HG03354 (cell line): ENCODE results near the gene WWC1.

ENCODE experiments used
- ATAC-seq: cut with Tn5 transposase; IDR thresholded peaks from one replicate; pipeline ENCODE4 v1.9.1; 2021; ENCODE audit warnings: mild to moderate bottlenecking; ENCODE audit not compliant: unreplicated experiment, poor library complexity, severe bottlenecking

WWC1 gene

GRCh38 chr5:168356171-168356570 is 64.7 kb downstream of the WWC1 start:
- no peak for ATAC-seq

GRCh38 chr5:168356592-168356991 is 65.1 kb downstream of the WWC1 start:
- no peak for ATAC-seq

DNA sequence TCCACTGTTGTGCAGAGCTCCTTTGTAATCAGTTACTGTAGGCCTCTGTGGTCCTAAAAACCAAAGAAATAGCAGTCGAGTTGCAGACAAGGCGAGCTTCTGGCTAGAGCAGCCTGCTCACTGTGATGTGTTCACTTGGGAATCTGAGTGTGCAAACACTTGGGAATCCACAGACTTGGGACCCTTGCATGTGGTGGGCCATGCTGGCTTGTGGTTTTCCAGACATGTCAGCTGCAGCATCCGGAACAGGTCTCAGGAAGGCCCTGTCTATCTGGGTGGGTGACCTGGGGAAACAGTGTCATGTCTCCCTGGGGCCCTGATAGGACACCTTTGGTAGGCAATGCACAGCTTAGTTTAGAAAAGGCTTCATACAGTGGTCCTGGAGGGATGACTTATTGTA is 66.4 kb downstream of the WWC1 start:
- ATAC-seq, result no peak

DNA sequence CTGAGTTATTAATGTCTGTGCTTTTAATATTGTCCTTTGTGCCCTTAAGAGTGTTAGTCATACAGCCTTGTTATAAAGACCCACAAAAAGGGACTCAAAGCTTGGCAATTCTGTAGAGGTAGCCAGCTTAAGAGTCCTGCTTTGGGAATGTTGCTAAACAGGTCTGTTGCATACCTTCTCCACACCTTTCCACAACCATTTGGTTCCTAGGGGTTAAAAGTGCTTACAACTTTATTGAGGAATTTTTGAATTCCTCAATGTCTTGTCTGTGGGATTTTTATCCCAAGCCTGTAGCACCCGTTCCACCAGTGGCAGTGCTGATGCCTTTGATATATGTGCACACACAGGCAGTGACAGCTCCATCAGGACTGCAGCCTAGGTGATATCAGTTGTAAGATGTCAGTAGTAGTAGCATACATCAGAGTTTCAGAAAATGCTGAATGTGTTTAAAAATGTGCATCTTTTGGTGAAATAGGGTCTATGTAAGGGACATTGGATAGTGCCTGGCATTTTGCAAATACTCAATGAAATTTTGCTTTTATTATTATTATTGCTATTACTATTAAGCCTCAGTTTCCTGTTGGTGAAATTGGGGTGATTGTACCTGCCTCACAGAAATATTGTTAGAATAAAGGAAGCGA is 68.5 kb downstream of the WWC1 start:
- ATAC-seq, result no peak

DNA sequence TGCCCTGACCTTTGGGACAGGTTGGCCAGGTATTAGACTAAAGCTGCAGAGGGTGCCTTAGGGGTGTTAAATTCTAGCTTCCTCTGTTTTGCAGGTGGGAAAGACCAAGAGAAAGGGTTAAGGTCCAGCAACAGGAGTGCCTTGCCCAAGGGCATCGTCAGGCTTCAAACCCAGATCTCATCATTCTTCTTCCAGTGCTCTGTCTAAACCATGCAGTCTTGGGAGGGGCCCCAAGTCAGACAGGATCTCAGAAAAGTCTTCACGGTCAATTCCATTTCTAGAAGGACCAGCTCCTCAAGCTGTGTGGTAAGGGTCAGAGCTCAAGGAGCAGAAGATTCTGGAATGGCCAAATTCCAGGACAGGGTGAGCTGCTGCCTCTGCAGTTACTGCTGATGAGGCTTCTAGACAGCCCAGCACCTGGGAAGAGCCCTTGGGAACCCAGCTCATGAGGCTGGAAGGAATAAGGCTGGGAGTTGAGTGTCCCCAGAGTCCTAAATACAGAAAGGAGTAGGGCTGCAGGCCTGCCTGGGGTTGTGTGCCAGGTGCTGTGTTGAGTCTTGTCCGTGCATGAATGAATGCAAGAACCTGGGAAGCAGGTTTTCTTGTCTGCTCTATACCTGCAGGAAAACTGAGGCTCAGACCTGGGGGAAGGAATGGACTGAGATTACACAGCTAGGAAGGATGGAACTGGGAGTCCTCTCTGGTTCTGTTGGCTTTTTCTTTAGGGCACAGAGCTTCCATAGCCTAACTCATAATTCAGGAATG is 69.3 kb downstream of the WWC1 start:
- ATAC-seq, result no peak

DNA sequence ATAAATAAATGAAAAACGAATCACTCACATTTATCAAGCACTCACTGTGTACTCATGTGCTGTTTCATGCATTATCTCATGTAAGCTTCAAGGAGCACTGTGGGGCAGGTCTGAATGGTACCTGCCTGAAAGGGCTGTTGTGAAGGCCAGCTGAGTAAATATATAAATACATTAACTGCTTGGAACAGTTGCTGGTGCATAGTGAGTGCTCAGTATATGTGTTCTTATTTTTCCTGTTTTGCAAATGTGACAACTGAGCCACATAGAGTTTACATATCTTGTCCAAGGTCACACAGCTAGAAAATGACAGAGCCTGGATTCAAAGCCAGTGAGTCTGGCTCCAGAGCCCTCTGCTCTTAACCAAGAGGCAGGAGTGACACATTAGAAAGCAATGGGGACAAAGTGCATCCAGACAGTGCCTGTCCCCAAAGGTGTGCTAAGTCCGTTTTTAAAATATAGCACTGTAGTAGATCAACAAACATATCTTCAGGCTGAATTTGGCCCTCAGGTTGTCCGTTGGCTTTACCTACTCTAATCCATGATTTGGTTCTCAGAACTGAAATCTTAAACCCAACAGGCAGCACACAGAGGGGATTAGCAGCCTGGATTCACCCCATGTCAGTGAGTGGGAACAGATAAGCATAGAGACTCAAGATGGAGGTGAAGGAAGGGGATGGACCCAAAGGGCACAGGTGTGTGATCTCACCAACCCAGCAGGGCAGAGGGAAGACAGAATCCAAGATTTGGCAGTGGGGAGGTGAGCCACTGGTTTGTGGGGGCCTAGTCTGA is 70.8 kb downstream of the WWC1 start:
- ATAC-seq, result no peak

DNA sequence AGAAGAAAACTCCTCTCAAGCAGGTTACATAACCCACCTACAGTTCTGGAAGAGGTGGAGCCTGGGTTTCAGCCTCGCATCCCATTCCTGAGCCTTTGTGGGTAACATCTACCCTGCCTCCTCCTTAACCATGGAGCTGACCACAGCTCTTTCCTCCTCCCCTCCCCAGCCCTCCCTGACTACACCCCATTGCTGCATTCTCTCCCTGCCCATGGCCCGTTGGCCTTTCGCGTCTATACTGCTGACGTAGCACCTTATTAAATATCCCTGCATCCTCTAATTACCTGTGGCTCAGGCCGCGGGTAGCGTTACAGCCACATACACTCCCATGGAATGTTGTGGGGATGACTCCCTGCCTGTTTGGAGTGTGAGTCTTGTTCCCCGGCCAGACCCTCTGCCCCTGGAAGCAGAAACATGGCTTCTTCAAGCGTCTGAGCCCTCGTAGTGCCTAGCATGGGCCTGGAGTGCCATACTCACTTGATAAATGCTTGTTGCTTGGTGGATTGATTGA is 72.8 kb downstream of the WWC1 start:
- ATAC-seq, result no peak

DNA sequence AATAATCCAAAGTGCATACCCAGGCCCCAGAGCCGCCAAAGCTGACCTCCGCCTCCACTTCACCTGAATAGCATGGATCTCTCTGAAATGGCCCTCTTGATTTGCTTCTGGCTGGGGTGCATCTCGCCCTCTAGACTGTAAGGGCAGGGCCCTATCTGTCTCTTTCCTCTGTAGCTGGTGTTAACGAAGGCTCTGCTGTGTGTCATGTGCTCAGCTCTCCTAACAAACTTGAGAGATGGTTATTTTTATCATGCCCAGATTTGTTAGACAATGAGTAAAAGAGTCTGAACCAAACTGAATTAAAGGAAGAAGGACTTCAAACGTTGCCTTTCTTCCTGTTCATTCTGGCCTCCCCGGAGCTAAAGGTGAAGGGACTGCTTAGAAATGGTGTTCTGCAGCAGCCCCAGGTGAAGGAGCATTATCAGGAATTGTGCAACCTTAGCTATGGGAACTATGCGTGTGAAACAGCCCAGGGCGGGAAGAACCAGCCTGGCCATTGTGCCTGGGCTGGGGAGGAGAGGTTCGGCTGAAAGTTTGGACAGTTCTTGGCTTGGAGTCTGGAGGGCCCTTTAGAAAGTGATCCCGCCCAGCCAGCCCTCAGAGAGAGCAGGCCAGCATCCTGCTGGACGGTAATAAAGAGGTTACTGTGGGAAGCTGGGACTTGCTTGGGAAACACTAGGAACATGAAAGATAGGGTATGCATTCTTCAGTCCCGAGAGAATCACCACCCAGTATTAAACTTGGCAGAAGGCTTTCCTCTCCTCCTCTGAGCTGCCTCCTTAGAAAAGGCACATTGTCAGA is 73.5 kb downstream of the WWC1 start:
- ATAC-seq, result no peak

DNA sequence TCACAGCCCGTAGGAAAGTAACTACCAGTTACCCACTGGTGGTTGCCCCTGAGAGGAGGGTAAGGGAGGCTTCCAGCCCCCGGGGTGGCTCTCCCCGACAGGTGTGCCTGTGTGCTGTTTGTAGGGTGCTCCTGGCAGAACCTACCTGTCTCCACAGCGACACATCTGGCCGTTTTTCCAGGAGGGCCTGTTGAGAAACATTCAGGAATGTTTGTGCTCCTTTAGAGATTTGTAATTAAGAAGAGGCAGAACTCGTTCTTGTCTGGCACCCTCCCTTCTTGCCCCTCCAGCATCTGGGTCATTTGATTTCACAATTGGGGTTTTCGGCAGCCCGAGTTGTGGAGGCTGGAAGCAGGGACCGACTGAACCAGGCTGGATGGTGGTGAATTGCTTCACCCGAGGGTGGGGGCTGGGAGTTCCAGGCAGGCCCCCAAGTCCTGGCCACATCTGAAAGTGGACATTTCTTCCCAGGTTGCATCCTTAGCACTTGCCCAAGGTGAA is 74.2 kb downstream of the WWC1 start:
- ATAC-seq, result no peak

- ATAC-seq, result no peak
These were observed 74.7 kb downstream of the WWC1 start for GRCh38 chr5:168366116-168366515.

DNA sequence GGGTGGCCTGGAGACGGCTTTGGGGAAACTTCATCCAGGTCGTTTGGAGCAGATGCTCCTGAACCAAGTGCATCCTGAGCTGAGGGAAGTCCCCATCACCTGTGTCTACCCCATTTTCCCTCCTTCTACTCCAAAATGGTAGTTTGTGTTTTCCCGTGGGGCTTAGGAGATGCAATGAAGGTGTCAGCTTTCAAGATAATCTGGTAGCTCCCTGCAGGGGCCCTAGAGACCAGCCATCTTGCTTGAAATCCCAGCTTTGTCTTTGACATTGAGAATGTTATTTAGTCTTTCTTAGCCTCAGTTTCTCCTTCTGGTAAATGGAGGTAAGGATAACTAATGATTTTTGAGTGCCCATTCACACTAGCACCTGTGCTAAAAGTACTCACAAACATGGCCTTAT is 77.4 kb downstream of the WWC1 start:
- no peak for ATAC-seq

DNA sequence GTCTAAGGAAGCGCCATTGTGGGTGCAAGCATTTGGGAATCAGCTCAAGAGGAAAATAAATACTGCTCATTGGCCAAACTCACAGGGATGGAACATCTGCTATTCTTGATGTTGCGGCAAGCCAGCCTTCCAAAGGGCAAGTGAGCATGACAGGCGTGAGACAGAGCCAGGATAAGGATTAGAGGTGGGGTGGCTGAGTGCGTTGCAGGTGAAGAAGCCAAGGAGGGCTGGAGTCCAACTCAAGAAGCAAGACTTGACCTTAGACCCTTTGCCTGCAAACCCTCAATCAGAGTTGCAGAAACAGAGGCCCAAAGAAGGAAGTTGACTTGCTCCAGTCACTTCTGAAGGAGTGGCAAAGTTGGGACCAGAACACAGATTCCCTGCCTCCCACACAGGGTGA is 79.4 kb downstream of the WWC1 start:
- ATAC-seq, result no peak

GRCh38 chr5:168372356-168372946 is 81.0 kb downstream of the WWC1 start:
- peak; percentile 72 for ATAC-seq

DNA sequence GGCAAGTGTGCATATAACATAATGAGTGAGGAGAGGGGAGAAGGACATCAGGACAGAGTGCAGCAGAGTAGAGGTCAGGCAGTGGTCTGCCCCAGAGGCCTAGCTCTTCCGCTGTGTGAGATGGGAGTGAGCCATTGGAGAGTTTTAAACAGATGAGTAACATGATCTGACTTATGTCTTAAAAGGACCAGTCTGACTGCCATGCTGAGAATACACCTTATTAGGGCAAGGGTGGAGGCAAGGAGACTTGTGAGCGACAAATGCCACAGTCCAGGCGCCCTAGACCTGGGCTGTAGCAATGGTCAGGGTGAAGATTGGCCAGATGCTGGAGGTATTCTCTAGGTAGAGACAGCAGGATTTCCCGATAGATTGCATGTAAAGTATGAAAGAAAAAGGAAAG is 83.1 kb downstream of the WWC1 start:
- ATAC-seq, result no peak

DNA sequence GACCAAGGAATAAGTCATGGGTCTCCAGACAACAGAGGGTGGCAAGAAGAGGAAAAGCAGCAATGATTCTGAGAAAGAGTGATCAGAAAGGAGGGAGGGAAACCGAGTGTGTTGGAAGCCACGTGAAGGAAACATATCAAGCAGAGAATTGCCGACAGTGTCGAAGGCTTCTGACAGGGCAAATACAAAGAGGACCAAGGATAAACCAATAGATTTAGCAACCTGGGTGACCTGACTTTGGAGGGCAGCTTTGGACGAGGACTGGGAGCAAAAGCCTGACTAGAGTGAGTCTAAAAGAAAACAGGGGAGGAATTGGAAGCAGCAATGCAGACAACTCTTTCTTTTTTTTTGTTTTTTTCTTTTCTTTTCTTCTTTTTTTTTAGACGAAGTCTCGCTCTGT is 83.8 kb downstream of the WWC1 start:
- no peak for ATAC-seq

DNA sequence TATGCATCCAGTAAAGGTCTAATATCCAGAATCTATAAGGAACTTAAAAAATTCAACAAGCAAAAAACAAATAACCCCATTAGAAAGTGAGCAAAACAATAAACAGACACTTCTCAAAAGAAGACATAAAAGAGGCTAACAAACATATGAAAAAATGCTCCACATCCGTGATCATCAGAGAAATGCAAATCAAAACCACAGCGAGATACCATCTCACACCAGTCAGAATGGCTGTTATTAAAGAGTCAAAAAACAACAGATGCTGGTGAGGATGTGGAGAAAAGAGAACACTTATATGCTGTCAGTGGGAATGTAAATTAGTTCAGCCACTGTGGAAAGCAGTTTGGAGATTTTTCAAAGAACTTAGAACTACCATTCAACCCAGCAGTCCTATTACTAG is 86.1 kb downstream of the WWC1 start:
- no peak for ATAC-seq

DNA sequence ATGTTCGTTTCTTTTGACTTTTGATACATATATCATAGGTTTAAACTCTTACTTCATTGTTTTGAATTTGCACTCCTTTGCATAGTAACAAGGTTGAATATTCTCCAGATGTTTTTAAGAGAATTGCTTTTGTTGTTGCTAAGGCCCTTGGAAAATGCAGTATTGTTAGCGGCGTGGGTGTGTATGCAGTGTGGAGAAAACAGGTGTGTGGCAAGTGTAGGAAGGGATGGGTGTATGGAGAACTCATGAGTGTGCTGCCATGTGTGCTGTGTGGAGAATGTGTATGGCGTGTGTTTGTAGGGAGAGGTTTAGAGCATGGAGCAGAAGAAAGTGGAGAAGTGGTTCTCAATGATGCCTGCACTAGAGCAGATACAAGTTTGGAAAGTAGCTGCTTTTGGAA is 87.3 kb downstream of the WWC1 start:
- no peak for ATAC-seq

GRCh38 chr5:168382421-168382820 is 91.0 kb downstream of the WWC1 start:
- ATAC-seq, result no peak

DNA sequence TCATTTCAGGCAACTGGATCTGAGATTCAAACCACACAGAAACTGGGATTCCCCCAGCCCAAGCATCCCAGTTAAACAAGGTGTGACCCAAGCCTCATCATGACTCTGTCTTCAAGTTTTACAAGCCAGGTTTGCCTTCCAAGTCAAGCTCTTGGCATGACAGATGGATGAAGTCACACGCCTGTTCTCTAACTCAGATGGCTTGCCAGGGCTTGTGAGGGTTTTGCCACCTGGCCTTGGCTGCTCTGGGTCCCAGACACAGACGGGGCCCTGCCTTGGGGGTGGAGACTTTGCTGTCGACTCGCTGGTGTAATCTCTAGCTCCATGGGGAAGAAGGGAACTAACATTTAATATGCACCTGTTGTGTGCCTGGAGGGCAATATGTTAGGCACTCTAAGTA is 99.0 kb downstream of the WWC1 start:
- no peak for ATAC-seq
